ENCODE data around the gene ENTPD1.

DNA sequence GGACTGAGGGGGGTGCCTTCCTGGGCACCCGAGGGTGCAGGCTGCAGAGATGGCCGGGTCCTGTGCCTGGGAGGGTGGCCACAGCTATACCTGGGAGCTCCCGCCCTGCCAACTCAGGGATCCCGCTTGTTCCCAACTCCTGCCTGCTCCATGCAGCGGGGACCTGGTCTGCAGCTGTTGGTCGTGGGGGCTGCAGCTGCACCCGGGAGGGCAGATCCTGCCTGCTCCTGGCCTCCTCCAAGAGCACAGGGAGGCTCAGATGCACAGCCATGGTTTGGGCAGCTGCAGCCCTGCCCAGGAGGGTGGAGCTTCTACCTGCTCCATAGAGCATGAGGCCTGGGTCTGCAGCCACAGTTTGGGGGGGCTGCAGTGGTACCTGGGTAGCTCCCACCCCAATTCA, 49.0 kb upstream of the ENTPD1 start:
- TF ChIP-seq EZH2phosphoT487 (conservative IDR thresholded peaks at IDR 0.05; ENCODE audit: low read length) = no peak
- TF ChIP-seq, protein P1, sequence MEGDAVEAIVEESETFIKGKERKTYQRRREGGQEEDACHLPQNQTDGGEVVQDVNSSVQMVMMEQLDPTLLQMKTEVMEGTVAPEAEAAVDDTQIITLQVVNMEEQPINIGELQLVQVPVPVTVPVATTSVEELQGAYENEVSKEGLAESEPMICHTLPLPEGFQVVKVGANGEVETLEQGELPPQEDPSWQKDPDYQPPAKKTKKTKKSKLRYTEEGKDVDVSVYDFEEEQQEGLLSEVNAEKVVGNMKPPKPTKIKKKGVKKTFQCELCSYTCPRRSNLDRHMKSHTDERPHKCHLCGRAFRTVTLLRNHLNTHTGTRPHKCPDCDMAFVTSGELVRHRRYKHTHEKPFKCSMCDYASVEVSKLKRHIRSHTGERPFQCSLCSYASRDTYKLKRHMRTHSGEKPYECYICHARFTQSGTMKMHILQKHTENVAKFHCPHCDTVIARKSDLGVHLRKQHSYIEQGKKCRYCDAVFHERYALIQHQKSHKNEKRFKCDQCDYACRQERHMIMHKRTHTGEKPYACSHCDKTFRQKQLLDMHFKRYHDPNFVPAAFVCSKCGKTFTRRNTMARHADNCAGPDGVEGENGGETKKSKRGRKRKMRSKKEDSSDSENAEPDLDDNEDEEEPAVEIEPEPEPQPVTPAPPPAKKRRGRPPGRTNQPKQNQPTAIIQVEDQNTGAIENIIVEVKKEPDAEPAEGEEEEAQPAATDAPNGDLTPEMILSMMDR (IDR thresholded peaks at IDR 0.05; ENCODE audit: insufficient read depth, low read length, poor library complexity, severe bottlenecking) = no peak

Data from SU-DHL-6 (cell line).